Upper lobe of left lung (tissue), 4 donors: Measurements from ENCODE around the gene ETS1.

ENCODE experiments used
- CTCF ChIP-seq, 6 experiments: fragments of 450-650 bp in 4 of 6; fragments of 200-600 bp in 2 of 6; sonication (generic) in 2 of 6; IDR thresholded peaks; one replicate each; pipeline ENCODE4 v1.5.1; 2016 to 2019; ENCODE audit warnings: antibody characterized with exemption in 6 of 6
- EP300 ChIP-seq, 4 donors: sonication (generic); formaldehyde crosslinking; IDR thresholded peaks; one replicate each; pipeline ENCODE4 v1.5.1; 2017; ENCODE audit warnings: antibody characterized with exemption in 4 of 4, control low read depth in 2 of 4
- POLR2A ChIP-seq, 4 donors: fragments of 450-650 bp; IDR thresholded peaks; one replicate each; pipeline ENCODE4 v1.5.1; 2016 to 2017; ENCODE audit warnings: antibody characterized with exemption in 4 of 4, mild to moderate bottlenecking in 2 of 4
- POLR2AphosphoS5 ChIP-seq, 2 donors: sonication (generic); formaldehyde crosslinking; IDR thresholded peaks; one replicate each; pipeline ENCODE4 v1.5.1; 2017; ENCODE audit warnings: antibody characterized with exemption in 2 of 2

GRCh38 chr11:128579798-128580504 lies 7.4 kb downstream of the ETS1 start:
- TF ChIP-seq CTCF (IDR thresholded peaks at IDR 0.05) (no peak), POLR2AphosphoS5 (IDR thresholded peaks at IDR 0.05) (peak in 1 of 2 donors; percentile 36), POLR2A (IDR thresholded peaks at IDR 0.05) (no peak), EP300 (IDR thresholded peaks at IDR 0.05) (no peak)
